Frontal cortex (tissue), 4 donors: ENCODE results near the gene SEC22C. TPM values are rescaled to one million over a fixed set of nuclear protein-coding genes. Genes with fewer than 3 reads are reported as not detected.
"Not testable (repeated sequence)": the region's sequence is repeated elsewhere in the genome, so short reads cannot be mapped to it uniquely, and the experiment has no call there.

ENCODE experiments used
- DNase-seq, 2 donors: peaks; one replicate each; pipeline ENCODE4 v3.0.0; 2012; ENCODE audit warnings: low spot score in 2 of 2
- FAIRE-seq: peaks from 2 replicates; lab custom pipeline; 2012; peaks lifted over from hg19 to GRCh38; lab: Jason Lieb, UNC
- total RNA-seq: library from RNA; depleted of rRNA; stranded (reverse); fragments of >200 nt; gene quantifications from one replicate; pipeline ENCODE4 v1.2.3, GENCODE V29; 2014
- donor health status: control.
- donor health status: control.
- donor health status: control.

Gene SEC22C
- total RNA-seq, 1 donor from 2014 or later, result 64.4 TPM

DNA sequence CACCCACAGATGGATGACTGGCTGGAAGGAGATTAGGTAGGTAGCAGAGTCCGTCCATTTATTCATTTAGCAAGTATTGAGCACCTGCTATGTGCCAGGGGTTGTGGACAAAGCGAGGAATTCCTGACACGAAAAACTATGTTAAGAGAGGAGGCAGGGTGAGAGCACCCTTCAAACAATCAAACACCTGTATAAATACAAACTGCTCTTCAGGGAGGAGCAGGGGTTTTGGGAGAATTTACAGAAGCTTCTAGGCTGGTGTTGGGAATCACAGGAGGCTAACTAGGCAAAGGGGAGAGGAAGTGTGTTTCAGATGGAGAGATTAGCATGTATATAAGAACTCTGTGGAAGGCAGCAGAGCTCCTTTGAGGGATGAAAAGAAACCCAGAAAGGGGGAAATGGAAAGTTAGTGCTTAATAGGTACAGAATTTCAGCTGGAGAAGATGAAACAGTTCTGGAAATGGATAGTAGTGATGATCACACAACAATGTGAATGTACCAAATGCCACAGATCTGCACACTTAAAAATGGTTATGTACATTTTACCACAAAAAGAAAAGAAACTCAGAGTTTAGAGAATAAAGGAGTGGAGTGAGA, 805 bp upstream of the SEC22C start:
- FAIRE-seq (no peak), DNase-seq (no peak)

GRCh38 chr3:42581400-42581708, 413 bp downstream of the SEC22C start:
- FAIRE-seq (no peak), DNase-seq (no peak)

GRCh38 chr3:42579346-42579745, 2.4 kb downstream of the SEC22C start:
- DNase-seq, FAIRE-seq: not testable (repeated sequence)

GRCh38 chr3:42578054-42578453, 3.7 kb downstream of the SEC22C start:
- no peak for DNase-seq
- FAIRE-seq, result no peak

DNA sequence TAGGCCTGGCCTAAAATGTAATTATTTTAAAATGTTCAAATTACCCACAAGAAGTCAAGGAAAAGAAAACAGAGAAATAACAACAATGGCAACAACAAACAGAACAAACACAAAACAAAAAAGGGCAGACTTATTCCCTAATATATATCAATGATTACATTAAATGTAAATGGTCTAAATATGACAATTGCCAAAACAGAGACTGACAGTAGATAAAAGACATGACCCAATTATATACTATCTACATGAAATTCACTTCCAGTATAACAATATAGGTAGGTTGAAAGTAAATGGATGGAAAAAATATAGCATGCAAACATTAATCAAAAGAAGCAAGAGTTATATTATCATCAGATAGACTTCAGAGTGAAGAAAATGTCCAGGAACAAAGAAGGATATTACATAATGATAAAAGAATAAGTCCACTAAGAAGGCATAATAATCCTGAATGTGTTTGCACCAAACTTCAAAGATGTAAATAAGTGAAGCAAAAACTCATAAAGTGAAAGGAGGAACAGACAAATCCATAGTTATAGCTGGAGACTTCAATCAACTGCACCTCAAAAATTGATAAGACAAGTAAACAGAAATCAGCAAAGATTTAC, 6.5 kb downstream of the SEC22C start:
- no peak for DNase-seq
- no peak for FAIRE-seq

- DNase-seq, result no peak
- FAIRE-seq, result no peak
These were observed 9.5 kb downstream of the SEC22C start for GRCh38 chr3:42572278-42572677.

- FAIRE-seq (no peak), DNase-seq (no peak)
These were observed 12.1 kb downstream of the SEC22C start for GRCh38 chr3:42569593-42570142.

DNA sequence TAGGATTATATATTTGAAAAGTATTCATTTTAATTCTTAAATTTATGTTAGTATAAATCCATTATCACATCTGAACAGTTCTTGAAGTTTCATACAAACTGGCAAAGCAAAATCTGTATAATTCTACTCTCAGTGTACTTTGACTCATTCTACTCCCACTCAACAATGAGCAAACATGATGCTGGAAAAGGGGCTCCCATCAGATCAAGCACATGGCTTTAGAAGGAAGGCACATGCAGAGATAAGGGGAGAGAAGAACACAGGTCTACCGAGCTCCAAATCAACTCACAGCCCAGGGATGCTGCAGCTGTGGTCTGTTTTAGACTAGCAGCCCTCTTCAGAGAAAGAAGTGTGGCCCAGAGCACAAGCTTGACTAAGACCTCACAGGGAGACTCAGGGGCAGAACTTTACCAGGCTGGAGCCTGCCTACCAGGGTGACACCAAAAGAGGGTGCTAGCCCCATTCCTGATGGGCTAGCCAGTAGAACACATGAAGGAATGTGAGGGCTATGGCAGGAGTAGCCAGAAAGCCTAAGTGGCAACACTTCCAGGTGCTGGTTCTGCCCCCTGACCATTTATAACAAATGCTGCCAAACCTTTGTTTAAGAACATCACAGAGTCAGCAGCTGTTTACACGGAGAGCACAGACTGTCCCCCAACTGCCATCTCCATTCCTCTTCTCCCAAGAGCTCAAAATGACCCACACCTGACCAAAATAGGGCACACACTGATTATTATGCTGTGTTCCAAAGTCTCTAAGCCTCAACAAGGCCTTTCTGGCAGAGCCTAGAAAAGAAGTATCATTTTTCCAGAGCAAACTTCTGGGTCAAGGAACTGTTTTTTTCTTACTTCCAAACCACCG, 19.5 kb downstream of the SEC22C start:
- FAIRE-seq, result no peak
- no peak for DNase-seq

- DNase-seq (no peak), FAIRE-seq (no peak)
These were observed 23.9 kb downstream of the SEC22C start for GRCh38 chr3:42557854-42558253.

DNA sequence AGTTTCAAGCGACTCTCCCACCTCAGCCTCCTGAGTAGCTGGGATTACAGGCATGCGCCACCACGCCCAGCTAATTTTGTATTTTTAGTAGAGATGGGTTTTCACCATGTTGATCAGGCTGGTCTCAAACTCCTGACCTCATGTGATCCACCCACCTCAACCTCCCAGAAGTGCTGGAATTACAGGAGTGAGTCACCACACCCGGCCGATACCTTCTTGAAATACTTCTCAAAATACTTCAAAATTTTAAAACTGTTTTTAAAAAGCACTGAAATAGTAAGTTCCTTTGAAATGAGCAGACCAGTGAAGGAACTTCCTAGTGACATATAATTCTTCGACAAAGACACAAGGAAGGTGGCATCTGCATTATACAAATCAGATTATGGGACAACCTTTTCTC, 24.9 kb downstream of the SEC22C start:
- not testable (repeated sequence) for DNase-seq, FAIRE-seq

- DNase-seq (no peak), FAIRE-seq (no peak)
These were observed 25.6 kb downstream of the SEC22C start for GRCh38 chr3:42556089-42556632.

DNA sequence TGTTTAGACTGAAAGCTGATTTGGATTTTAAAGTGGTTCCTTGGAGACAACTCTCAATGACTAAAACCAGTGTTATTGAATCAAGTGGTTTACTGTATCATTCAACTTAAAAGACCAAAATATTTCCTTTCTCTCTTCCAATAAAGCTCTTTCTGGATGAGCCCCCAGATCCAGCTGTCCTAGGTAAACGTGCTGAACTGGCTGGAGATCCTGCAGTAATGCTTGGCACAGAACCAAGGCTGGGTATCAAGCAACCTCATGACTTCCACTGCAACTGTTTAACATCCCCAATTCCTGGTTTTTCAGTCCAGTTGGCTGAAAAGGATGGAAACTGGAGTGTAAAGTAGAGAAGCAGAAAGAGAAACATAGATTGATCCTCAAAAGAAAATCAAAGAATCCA, 28.9 kb downstream of the SEC22C start:
- no peak for FAIRE-seq

DNA sequence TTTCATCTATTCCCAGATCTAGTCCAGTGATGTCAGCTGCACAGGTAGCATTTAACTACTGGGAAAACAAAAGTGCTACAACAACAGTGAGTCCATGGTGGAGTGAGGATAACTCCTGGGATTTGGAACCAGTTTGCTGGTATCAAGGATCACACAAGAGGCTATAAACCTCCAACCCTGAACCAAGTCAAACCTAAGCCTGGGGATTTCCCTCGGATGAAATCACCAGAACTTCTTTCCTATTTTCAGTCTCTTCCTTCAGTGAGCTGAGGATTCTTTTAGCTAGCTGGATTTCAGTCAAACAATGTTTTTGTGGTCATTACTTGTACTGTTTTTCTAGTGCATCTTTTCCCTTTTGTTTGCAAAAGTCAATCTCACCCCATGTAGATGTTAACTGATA, 31.5 kb downstream of the SEC22C start:
- FAIRE-seq (no peak), DNase-seq (no peak)

More for the DNA sequence above, 28.9 kb downstream of the SEC22C start:
- DNase-seq, result no peak

DNA sequence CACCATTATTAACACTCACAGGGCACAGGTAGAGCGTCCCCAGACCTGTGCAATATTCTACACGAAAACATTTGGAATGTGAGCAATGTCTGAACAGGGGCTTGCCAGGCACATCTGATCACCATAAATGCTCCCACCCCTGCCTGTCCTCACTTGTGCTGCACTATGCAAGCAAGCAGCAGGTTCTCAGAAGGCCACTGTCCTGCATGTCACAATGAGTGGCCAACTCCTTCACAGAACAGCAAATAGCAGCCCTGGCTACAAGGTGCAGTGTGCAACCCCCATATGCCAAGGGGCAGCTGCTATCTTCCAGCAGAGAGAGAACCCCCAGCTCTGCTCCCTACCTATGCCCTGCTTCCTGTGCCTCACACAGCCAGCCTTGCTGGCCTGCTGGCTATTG, 32.6 kb downstream of the SEC22C start:
- FAIRE-seq, result no peak

DNA sequence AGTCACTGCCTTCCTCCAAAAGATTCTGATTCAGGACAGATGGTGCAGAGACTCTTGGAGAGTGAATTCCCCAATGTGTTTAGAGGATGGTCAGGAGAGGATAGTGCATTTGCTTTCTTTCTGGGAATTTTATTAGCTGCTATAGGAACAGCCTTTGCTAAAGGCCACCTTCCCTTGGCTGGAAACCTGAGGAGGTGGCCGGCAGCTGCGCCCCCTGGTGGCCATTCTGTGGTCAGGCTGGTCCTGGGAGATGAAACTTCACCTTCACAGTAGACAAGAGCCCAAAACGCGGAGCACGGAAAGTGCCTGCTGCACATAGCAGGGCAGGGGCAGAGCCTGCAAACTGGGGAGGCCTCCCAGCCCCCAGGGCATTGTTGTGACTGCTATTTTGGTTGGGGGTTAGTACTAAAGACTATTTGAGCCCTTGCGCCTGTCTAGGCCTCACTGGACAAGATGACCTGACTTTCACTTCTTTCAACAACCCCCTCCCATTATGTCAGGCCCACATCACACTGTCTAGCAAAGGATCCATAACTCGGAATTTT, 34.3 kb downstream of the SEC22C start:
- DNase-seq, result peak in 1 of 2 donors; percentile 65
- FAIRE-seq, result no peak

More for the DNA sequence above, 32.6 kb downstream of the SEC22C start:
- DNase-seq, result no peak

DNA sequence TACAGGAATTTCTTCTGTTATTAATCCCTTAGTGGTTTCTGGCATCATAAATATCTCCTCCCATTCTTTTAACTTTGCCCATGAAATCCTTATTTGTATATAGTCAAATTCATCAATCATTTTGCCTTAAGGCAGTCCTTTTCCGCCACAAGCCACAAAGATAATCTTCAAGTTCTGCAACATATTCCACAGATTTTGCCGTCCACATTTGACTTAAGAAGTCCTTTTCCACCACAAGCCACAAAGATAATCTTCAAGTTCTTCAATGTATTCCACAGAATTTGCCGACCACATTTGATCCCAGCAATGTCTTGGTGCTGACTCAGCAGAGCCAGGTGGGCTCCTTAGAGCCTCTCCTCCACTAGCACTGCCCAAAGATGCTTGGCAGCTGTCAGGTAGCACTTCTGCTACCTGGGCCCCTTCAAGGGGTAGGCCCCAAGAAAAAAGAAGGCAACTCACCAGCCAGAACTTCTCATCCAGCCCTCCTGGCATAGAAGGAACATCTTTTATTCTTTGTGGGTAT, 35.0 kb downstream of the SEC22C start:
- DNase-seq (no peak), FAIRE-seq (no peak)

GRCh38 chr3:42545284-42545900, 36.4 kb downstream of the SEC22C start:
- FAIRE-seq, result no peak
- no peak for DNase-seq

DNA sequence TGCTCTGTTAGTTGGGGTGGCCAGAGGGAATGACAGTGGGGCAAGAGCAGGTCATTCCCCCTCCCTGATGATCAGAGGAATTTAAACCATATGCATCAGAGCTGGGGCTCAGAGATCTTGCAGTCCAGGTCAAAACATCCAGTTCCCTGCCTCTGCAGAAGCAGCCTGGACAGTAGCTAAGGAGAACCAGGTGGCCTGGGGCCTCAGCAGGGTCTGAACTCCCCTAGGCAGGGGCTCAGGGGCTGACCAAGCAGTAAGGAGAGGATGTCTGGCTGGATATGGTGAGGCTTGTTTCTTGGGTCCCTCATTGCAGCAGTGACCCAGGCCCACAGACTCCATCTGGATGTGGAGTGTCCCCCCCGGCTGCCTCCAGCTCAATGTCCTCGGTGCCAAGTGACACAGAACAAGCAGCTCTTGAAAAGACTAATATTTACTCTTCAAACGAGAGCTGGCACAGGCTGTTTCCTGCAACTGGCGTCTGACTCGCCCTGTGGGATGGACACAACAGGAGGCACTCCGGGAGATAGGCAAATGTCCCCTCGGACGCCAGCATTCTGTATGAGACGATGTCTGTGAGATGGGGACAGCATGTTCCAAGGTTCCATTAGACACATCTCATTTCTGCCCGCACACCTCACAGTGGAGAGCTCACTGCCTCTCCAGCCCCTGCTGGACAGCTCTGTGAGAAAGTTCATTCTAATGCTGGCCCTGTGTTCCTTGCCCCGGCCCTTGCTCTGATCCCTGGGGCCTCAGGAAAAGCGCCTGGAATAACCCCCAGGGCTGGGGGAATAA, 37.1 kb downstream of the SEC22C start:
- FAIRE-seq (no peak), DNase-seq (no peak)

DNA sequence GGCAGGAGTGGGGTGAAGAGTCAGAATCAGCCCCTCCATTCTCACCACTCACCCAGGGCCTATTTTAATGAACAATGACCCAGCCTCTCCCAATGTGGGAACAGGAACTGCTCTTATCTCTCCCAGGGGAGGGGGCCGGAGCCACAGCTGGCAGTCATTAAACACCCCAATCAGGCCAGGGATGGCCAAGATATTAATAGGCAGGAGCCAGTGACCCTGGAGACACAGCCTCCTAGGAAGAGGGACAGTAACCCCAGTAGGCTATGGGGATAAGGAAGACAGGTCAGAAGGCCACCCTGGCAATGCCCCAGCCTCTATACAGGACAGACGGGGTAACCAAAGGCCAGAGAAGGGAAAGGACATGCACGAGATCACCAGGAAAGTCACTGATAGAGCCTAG, 40.7 kb downstream of the SEC22C start:
- FAIRE-seq (no peak), DNase-seq (no peak)
